T-helper 2 cell treated with Interferon-gamma antibody and Interleukin-4, amounts not matched to agents 100 ng/mL and 5 ng/mL, for 36 hours (primary cell): ENCODE measurements around the gene CFAP65. TPM values are rescaled to one million over a fixed set of nuclear protein-coding genes. Genes with fewer than 3 reads are reported as not detected.

Source experiments
- intact Hi-C: fragments of 100-400 bp; cut with micrococcal nuclease; formaldehyde crosslinking; loops from one replicate; pipeline ENCODE4 v1.15.1; 2023
- total RNA-seq: library from RNA; stranded (reverse); gene quantifications from 2 replicates; pipeline ENCODE4 v1.2.3, GENCODE V29; 2022

The CFAP65 gene
- total RNA-seq, 1 donor from 2014 or later = not detected

DNA sequence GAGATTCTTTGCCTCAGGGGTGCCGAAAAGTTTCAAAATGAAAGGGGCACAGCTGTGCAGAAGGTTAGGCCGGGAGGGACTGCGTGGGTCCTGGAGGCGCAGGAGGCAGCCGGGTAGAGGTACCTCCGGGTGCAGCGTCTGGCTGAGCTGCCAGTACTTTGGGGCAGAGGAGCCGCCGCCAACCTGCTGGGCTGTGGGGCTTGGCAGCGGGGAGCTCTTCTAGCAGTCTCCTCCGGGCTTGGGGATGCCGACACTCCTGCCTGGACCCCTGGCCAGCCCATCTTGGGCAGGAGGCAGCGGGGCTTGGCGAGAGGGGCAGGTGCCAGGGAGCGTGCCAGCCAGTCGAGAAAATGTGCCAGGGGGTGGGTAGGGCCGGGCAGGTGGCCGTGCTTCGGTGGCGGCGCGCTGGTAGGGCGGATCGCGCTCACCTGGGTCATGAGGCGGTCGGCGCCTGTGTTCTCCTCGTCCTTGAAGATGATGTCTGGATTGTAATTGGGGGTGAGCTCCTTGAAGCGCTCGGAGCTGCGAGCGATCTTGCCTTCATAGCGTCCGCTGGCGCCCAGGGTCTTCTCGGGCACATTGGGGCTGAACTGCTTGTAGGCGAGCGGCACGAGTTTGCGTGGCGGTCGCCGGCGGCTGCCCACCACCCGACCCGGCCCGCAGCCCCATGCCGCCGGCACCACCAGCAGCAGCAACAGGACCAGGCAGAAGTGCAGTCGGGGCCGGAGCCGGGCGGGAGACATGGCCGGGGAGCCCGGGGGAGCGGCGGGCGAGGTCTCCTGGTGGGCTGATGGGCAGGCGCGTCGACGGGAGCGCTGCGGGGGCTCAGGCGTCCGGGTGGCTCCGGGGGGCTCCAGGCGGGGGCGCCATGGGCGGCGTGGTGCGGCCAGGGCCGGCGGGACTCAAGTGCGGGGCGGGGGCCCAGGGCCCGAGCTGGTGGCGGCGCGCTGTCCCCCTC lies 18.7 kb upstream of the CFAP65 start:
- intact Hi-C loops = loop anchor here (5.0 kb wide), 4 partner anchors 42 to 147 kb away; partner anchors contain the start of gene ZFAND2B

DNA sequence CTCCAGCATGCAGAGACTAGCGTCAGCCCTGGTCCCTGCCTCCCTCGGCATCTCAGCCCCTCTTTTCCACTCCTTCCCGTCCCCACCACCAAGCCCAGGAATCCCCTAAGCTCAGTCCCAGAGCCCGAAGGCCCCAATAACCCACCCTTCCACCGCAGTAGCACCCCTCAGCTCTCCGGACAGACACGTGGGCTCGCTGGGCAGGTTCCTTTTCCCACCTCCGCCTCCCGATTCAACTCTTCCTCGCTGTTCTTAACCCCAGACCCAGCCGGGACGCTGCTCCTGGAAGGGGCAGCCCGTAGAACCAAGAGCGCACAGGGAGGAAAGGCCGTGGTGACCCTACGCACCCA lies 18.0 kb upstream of the CFAP65 start:
- intact Hi-C loops = loop anchor here (5.0 kb wide), 4 partner anchors 43 to 148 kb away; partner anchors contain the start of gene ZFAND2B

DNA sequence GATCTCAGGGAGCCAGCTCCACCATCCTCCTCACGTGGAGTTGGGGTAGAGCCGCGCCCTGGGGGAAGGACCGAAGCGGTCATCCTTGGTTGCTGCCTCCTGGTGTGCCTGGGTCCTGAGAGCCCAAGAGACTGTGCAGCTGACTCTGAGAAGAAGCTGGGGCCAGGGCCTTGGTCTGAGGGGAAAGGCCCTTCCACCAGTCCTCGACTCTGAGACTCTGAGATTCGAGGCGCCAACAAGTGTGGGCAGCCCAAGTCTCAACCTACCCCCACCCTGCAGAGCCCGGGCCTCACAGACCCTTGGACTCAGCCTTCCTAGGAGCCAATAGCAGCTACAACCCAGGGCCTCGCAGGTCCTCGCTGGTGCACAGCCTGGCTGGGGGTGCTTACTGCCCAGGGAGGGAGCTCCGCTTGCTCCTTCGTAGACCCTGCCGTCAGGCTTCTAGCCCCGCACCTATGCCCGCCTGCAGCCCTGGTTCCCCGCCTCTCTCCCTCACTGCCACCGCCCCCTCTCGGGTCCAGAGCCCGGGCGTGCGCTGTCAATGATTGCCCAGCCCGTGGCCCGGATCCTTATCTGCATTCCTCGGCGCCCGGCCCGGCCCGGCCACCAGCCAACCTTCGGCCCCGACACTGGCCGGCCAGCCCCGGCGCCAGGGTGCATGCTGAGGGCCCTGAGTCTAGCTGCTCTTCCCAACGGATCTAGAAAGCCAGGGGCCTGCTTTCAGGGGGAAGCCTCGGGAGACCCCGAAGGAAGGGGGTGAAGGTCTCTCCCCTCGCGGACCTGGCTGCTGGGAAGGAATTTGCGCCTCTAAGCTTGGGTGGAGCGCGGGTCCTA lies 17.4 kb upstream of the CFAP65 start:
- intact Hi-C loops = loop anchor here (1.0 to 5.0 kb wide), 7 partner anchors 44 to 240 kb away; partner anchors contain the start of gene ZFAND2B

DNA sequence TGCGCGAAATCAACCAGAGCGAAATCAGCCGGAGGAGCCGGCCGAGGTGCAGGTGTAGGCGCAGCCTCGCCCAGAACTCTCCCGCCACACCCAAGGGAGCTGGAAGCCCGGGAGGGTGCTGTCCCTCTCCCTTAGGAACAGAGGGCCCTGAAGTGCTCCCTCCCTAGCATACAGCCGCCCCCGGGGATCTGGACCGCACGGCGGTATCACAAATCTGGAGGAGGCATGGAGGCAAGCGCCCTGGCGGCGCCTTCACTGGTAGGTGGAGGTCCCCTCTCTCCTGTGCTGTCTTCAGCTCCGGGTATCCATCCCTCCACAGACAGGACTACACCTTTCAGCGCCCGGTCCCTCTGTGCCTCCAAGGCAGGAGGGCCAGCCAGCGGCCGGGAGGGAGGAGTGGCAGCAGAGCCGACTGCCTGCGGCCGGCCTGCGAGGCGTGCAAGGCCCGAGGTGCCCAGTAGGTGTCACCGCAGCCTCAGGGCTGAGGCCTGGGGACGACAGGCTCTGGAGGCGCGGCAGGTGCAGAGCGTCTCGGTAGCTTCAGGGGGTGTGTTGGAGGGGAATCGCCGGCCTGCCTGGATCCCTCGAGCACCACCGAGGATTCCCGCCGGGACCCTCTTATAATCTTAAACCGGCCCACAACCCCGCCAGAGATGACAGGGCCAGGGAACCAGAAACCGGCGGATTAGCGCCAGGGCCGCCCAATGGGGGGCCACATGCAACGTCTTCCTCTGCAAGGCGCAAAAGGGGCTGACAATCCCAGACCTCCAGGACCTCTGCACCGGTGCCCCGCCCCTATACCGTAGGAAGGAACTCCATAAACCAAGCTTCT lies 16.6 kb upstream of the CFAP65 start:
- intact Hi-C loops = loop anchor here (1.0 to 5.0 kb wide), 7 partner anchors 44 to 240 kb away; partner anchors contain the start of gene ZFAND2B

DNA sequence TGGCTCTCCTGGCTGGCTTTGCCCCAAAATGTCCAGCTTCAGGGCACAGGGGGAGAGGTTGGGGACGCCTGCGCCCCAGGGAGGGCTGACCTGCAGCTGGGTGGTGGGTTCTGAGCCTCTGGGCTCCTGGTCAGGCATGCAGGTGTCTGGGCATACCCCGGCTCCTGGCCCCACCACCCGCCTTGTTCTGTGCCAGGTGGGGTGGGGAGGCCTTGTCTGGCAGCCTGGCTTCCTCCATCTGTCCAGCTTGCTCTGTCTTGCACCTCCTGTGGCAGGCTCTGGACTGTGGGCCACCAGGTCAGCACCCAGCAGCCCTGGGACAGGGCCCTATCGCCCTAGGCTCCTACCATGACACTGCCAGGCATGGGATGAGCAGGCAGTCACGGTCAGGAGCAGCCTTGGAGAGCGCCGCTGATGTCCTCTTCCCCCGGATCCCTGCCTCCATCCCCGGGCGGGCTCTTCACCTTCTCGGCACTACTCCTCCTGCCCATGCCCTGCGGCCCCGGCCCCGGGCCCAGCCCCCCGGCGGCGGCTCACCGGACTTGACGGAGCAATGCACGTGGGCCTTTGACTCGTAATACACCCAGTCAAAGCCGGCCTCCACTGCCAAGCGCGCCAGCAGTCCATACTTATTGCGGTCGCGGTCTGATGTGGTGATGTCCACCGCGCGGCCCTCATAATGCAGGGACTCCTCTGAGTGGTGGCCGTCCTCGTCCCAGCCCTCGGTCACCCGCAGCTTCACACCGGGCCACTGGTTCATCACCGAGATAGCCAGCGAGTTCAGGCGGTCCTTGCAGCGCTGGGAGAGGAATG lies 15.8 kb upstream of the CFAP65 start:
- intact Hi-C loops = loop anchor here (5.0 kb wide), 4 partner anchors 45 to 150 kb away; partner anchors contain the start of gene ZFAND2B

DNA sequence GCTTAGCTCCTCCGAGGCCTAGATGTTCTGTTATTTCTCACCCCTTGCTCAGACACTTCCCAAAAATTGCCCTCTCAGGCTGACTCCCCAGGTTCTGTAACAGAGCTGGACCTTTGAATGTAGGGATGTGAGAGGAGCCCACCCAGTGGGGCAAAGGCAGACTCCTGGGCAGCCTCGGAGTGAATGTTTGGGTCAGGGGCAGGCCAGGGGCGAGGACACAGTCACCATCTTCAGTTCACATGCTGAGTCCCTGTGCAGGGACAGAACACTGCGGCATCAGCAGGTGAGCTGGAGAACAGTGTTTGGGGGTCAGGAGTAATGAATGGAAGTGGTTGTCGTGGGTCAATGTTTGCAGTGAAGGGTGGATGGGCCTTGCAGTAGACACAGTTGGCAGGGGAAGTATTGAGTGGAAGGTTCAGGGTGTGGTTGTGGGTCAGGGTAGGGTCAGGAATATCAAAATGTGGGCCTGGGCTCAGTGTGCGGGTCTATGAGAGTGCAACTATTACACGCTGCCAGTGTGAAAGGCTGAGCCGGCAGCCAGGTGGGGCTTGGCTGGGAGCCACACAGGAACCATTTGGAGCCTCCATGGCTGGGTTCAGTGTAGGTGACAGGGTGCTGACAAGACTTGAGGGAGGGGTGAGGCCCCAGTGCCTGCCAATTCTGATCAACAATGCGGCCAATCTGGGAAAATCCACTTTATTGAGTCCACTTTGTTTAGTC lies 15.0 kb upstream of the CFAP65 start:
- intact Hi-C loops = loop anchor here (5.0 kb wide), 4 partner anchors 46 to 151 kb away; partner anchors contain the start of gene ZFAND2B

DNA sequence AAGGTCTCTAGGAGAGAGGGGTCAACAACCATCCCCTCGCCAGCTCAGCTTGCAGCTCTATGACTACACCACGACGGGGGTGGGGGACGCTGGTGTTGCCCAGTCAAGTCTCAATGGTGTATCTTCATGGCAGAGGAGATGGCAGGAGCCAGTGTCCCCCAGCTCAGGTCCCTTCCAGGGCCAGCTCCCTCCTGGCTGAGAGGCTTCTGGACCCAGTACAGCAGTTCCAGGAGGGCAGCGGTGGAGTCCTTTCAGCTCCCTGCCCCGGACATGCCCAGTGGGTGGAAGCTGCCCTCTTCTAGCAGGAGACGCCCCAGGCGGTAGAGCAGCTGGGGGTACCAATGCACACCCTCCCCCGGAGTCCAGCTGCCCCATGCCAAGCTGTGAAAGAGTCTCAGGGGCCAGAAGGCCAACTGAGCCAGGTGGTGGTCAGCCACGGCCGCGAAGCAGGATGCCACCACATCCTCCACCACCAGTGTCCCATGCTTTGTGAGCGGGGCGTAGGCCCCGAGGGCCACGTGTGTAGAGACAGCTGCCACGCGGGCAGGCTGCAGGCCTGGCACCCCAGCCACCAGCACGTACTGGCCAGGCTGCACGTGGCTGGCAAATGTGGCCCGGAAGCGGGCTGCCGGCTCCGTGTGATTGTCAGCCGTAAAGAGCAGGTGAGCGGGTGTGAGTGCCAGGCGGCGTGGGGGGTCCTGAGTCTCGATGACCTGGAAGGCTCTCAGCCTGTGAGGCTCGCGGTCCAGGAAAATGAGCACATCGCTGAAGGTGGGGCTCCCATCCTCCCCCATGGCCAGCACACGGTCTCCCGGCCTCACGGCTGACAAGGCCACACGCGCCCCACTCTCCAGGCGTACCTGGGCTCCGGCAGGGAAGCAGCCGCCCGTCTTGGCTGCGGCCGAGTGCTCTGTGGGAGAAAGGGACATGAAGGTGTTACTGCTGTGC lies 13.9 kb upstream of the CFAP65 start:
- intact Hi-C loops = loop anchor here (5.0 kb wide), 4 partner anchors 47 to 152 kb away; partner anchors contain the start of gene ZFAND2B

DNA sequence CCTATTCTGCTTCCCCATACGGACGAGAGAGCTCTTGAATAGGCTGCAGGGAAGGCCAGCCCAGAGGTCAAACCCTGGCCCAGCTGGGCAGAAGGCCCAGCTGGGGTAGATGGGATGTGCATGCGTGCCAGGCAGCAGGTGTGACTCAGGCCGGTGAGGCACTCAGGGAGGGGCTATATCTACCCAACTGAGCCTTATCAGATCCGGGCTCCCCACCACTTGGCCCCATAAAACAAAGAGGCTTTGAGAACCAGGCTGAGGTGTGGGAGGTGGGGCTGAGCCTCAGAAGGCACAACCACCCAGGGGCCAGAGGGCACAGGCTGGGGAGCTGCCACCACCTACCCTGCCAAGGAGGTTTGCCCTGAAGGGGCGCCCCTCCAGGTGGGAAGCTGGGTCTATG lies 8.0 kb upstream of the CFAP65 start:
- intact Hi-C loops = no loop called here

DNA sequence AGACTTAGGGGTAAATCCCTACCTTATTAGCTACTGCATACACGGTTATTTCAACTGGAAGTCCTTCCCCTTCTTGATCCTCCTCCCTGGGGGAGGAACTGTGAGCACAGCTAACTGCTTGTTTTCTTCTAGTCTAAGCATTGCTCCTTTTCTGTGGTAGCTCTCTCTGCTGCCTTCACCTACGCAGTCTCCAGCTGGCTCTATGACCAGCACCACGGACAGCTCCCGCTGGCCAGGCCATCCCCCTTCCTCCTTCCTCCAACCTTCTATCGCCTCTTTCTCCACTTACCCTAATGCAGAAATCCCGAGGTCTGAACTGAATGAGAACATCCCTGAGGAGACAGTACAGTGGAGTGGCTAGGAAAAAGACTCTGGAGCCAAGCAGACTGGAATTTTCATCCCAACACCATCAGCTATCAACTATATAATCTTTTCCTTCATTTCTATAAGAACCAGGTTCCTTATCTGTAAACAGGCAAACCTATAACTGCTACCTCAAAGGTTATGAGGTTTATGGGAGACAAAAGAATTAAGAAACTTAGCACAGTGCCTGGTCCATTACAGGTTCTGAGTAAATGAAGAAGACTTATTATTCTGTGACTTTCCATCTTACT lies 4.7 kb upstream of the CFAP65 start:
- intact Hi-C loops = no loop called here

DNA sequence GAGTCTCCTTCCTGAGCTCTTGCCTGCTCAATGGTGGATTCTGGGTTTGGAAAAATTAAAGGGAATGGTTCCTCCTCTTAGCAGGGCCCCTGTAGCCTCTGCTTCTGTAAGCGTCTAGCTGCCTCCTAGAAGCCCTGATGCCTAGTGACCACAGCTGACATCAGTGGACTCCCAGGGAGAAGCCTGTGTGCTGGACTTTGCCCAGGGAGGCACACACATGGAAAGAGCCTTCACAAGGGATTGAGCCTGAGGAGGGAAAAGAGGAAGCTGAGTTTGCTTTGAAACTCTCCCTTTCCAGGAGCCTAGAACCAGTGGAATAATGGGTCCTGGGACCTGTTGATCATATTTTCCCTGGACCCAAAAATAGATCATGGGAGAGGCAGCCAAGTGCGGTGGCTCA lies 1.4 kb upstream of the CFAP65 start:
- intact Hi-C loops = no loop called here

DNA sequence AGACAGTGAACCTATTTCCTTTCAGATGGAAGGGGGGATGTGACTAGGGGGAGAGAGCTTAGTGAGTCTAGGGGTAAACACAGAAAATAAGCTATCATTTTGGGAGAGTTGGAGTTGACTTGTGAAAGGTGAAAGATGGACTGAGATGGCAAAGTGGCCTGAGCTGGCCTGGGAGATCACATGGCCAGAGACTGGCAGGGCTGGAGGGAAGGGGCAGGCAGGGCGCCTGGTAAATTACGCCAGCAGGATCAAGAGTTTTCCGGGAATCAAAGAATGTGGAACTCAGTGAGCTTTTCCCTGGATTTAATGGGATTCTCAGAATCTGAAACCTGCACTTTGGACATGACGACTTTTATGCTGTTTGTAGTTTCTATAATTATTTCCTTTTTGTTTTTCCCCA lies 841 bp upstream of the CFAP65 start:
- intact Hi-C loops = no loop called here

DNA sequence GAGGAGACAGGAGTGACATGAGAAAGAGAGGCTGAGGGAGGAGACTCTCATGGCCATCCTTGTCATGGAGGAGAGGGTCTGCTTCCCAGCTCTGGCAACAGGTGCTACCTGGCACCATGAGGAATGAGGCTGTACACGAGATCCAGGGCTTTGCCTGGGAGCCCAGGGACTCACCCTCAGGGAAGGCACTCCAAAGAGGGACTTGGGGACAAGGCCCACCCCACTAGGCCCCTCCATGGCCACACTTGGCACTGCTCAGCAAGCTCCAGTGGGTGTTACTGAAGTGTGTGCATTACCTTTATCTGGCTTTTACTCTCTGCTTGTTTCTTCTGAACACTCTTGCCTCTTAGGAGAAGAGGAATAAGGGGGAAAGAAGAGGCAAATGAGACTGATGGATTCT lies 2.7 kb downstream of the CFAP65 start:
- intact Hi-C loops = no loop called here

DNA sequence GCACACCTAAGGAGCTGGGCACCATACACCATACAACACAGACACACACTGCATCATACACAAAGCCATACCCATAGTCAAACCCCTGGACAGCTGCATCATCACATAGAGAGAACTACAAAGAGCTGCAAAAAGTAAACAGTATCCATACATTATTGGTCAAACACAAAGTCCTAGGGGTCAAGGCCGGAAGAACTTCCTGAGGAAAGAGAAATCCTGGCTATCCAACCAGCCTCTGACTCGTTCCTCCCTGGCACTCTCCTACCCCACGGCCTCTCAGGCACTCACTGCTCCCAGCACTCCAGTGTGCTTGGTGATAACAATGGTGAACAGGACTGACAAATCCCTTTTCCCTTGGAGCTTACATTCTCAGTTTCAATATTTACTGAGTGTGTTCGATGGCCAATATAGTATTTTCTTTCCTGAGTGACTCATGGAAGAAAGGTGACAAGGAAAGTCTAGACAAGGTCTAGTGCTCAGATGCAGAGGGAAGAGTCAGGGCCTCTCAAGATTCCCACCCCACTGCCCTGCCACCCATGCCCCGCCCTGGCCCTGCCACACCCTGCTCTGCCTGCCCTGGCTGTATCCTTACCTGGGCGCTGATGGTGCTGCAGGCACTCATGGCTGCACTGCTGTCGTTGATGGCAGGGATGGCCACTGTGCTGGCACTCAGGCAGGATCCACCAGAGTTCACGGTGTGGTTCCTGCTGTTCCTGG lies 3.4 kb downstream of the CFAP65 start:
- intact Hi-C loops = no loop called here

DNA sequence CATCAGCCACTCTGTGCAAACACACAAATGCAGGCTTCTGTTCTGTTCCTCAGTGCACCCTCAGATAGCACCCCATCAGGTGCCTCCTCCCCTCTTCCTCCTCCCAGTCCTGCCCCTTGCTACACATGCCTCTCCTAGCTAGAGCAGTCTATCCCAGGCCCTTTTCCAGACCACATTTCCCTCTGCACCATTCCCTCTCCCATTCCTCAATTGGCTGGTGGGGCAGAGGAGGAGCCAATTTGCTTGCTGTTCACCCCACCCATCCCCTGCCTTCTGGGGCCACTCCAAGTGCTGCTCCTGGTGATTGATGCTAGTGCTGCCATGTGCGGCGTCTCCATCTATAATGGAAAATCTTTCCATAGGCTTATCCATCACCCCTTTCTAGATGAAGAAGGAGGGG lies 5.4 kb downstream of the CFAP65 start:
- intact Hi-C loops = no loop called here

DNA sequence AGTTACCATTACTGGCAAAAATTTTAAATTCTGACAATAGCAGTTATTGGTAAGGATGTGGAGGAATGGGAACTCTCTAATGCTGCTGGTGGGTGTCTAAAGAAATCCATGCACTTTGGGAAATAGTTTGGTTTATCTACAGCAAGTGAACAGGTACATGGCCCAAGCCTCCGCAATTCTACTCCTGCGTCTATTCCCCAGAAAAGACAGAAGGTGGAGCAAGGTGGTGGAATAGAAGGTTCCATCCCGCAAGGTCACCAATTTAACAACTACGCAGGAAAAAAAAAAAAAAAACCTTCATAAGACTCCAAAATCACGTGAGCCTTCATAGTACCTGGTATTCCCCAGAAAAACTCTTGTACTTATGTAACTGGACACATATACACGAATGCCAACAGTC lies 6.5 kb downstream of the CFAP65 start:
- intact Hi-C loops = no loop called here

DNA sequence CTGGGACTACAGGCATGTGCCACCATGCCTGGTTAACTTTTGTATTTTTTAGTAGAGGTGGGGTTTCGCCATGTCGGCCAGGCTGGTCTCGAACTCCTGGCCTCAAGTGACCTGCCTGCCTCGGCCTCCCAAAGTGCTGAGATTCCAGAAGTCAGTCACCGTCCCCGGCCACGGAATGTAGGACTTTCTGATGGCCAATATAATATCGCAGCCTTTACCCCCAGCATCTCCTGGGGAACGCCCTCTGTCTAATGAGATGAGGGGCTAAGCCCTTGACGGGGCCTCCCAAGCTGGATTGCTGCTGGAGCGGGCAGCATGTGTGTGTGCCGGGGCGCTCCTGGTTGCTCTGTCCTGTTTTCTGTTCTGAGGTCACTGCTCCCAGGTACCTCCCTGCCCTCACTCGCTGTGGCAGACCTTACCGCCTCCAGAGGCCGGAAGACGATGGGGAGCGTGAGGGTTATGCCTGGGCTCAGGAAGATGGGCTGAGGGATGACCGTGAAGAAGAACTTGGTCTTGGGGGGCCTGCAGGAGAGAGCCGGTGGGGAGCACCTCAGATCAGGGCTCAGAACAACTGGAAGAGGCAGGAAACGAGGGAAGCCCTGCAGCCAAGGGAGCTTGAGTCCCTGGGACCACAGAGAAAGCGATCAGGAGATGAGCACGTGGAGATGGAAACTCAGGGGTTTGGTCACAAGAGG lies 9.1 kb downstream of the CFAP65 start:
- intact Hi-C loops = no loop called here
